ENCODE data around the gene ZSCAN16. TPM values are rescaled to one million over a fixed set of nuclear protein-coding genes. Genes with fewer than 3 reads are reported as not detected.
A peak's percentile ranks its signal among the peaks of the same experiment; 100 is the strongest.
"Not testable (repeated sequence)": the region's sequence is repeated elsewhere in the genome, so short reads cannot be mapped to it uniquely, and the experiment has no call there.

Gene ZSCAN16
- total RNA-seq = 14.7 TPM

DNA sequence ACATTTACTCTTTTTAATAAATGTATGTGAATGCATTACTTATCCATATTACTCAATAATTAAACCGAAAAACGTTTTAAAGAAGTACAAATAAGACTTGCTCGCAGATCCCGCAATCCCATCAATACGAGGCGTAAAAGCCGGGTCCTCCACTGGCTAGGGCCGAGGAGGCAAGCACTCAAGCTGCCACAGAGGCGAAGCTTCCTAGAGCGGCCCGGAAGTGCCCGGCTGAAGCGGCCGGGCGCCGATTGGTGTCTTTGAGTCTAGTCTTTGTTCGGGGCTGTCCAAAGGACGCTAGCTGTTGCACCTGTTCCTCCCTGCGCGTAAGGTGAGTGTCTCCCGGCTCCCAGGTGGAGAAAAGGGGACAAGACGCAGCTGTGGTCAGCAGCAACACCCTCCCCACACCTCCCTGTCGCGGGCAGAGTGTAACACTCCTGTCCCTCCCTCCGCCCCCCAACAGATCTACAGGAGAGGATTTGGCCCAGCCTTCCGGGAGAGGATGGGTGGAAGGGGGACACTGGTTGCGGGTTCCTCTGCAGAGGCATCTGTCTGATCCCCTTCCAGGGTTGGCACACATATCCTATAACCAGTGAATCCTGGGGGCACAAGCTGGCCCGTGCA, at the start of gene ZSCAN16:
Gene ZSCAN16, plus strand, starts transcription at position 260 of the 621 bp plus-strand sequence. CDS start 835 bp downstream, outside the sequence.
- DNase-seq = peak; percentile 85

GRCh38 chr6:28078050-28078449, 46.4 kb upstream of the ZSCAN16 start:
- DNase-seq = no peak

GRCh38 chr6:28078836-28079235, 45.6 kb upstream of the ZSCAN16 start:
- DNase-seq = no peak

DNA sequence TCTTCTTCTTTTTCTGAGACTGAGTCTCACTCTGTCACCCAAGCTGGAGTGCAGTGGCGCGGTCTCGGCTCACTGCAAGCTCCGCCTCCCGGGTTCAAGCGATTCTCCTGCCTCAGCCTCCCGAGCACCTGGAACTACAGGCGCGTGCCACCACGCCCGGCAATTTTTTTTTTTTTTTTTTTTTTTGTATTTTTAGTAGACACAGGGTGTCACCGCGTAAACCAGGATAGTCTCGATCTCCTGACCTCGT, 44.1 kb upstream of the ZSCAN16 start, which contains the start of gene ZNF165:
Gene ZNF165, plus strand, starts transcription at position 188 of the 250 bp plus-strand sequence. CDS start 4,913 bp downstream, outside the sequence.
- not testable (repeated sequence) for DNase-seq

GRCh38 chr6:28080631-28081485, 43.6 kb upstream of the ZSCAN16 start:
- DNase-seq = peak; percentile 92

- no peak for DNase-seq
Measured at GRCh38 chr6:28081486-28081751, 43.0 kb upstream of the ZSCAN16 start.

- no peak for DNase-seq
Measured at GRCh38 chr6:28082939-28083338, 41.5 kb upstream of the ZSCAN16 start.

- no peak for DNase-seq
Measured at GRCh38 chr6:28089054-28089453, 35.4 kb upstream of the ZSCAN16 start.

DNA sequence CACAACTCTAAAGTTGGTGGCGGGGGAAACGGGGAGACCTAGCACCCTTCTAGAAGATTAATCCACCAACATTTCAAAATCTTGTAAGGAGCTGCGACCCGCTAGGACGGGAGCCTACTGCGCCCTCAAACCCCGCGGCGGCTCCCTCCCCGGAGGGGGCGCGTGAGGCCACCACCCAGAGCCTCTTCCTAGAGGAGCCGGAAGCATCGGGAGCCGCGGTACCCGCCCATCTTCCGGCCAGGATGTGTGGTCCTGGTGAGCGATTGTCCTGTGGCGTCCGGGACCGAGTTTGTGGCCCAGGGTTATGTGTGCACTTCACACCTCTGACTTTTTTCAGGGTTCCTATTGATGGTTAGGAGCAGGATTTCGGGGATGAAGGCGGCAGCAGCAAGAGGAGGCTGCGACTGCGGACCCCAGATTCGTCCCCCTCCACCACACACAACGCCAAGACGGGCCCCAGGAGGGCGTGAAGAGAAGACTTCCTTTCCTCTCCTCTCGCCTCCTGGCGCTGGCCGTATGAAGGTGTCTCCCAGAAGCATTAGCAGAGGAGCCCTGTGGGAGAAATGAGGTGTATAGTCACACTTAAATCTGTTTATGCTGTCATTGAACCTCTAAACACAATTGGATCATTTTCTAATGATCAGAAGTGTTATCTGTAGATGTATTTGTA, 33.4 kb upstream of the ZSCAN16 start:
- no peak for DNase-seq

DNA sequence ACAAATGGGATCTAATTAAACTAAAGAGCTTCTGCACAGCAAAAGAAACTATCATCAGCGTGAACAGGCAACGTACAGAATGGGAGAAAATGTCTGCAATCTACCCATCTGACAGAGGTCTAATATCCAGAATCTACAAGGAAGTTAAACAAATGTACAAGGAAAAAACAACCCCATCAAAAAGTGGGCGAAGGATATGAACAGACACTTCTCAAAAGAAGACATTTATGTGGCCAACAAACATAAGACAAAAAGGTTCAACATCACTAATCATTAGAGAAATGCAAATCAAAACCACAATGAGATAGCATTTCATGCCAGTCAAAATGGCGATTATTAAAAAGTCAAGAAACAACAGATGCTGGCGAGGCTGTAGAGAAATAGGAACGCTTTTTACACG, 22.2 kb upstream of the ZSCAN16 start:
- DNase-seq = not testable (repeated sequence)

DNA sequence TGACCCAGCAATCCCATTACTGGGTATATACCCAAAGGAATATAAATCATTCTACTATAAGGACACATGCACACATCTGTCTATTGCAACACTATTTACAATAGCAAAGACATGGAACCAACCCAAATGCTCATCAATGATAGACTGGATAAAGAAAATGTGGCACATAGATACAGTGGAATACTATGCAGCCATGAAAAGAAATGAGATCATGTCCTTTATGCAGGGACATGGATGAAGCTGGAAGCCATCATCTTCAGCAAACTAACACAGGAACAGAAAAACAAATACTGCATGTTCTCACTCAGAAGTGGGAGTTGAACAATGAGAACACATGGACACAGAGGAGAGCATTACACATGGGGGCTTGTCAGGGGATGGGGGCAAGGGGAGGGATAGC, 21.7 kb upstream of the ZSCAN16 start:
- not testable (repeated sequence) for DNase-seq

- peak; percentile 81 for DNase-seq
Measured at GRCh38 chr6:28104392-28105244, 19.8 kb upstream of the ZSCAN16 start.

DNA sequence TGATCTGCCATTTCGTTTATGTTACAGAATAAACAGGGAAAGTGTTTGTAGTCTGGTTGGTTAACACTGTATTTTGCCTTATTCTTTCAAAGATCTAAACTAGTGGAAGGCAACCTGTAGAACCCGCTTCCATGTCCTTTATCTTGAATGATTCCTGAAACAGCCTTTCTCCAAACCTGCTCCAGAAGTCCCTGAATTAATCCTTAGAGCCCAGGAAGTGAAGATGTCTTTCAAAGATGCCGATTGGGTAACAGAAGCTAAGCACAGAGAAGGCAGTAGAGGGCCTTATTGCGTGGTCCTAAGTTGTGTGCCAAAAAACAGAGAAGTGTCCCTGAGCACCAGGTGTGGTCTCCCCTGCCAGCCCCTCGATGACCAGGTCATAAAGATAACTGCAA, 19.2 kb upstream of the ZSCAN16 start:
- DNase-seq = no peak

GRCh38 chr6:28107506-28107905, 16.9 kb upstream of the ZSCAN16 start:
- no peak for DNase-seq

DNA sequence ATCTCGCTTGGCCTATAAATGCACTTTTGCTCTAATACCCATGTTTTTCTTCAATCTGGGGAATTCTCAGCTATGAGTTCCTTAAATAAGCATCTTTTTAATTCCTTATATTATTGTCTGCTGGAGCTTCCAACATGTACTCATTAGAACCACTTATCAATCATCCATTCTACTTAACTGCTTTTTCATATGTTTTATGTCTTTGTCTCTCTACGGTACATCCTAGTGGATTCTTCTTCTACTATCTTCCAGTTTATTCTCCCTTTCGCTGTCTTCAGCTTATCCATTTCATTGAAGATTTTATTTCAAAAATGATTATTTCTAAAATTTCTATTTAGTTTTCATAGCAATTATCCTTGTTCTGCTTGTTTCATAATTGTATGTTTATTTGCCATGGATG, 12.4 kb upstream of the ZSCAN16 start:
- no peak for DNase-seq

GRCh38 chr6:28115799-28116198, 8.6 kb upstream of the ZSCAN16 start:
- no peak for DNase-seq

- no peak for DNase-seq
Measured at GRCh38 chr6:28117386-28118050, 6.9 kb upstream of the ZSCAN16 start.

DNA sequence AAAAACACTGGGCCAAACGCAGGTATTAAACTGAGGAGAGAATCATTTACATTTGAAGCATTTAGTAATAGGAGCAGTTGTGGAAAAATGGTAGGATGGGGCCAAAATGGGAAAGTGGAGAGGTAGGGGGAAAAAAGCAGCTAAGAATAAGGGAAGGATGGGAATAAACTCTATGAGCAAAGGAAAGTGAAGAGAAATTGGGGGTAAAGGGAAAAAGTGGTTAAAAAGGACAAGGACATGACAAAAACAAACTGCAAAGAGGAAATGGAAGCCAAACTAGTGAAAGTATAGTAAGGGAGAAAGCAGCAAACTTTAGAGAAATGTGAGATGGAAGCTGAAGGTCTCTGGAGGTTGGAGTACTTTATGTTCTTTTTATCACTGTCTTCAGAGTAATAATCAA, 6.2 kb upstream of the ZSCAN16 start:
- no peak for DNase-seq

GRCh38 chr6:28121876-28122275, 2.5 kb upstream of the ZSCAN16 start:
- DNase-seq = no peak

DNA sequence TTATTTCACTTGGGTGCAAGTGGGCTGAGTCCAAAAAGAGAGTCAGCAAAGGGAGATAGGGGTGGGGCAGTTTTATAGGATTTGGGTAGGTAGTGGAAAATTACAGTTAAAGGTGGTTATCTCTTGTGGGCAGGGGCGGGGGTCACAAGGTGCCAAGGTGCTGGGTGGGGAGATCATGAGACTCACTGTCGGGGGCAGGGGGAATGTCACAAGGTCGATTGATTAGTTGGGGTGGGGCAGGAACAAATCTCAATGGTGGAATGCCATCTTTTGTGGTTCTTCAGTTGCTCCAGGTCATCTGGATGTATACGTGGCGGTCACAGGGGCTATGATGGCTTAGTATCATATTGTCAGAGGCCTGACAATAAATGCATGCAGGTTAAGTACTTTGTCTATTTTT, 2.1 kb upstream of the ZSCAN16 start:
- not testable (repeated sequence) for DNase-seq

DNA sequence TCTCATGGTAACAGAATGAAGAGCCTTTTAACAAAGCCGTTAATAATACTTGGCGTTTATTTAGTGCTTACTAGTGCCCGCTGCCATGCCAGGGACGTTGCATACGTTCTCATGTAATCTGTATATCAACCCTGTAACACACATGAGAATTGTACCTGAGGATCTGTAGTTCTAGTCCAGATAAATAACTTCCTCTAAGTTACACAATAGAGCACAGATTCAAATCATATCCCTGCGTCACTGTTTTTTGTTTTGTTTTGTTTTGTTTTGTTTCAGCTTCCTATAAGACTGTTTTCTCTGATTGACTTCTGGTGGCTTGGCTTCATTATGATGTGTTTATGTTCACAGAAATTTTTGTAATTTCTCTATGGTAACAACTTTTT, 553 bp downstream of the ZSCAN16 start:
- DNase-seq = no peak

DNA sequence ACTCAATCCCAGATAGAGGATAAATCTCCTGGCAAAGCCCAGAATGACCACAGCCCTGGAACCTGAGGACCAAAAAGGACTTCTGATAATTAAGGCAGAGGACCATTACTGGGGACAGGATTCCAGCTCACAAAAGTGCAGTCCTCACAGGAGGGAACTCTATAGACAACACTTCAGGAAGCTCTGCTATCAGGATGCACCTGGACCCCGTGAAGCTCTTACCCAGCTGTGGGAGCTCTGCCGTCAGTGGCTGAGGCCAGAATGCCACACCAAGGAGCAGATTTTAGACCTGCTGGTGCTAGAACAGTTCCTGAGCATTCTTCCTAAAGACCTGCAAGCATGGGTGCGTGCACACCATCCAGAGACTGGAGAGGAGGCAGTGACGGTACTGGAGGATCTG, 992 bp downstream of the ZSCAN16 start:
- DNase-seq = no peak

Measured in occipital lobe (tissue), 2 donors.